Stimulated activated CD4-positive, alpha-beta T cell treated with anti-CD3 and anti-CD28 coated beads, Interleukin-4, amount 100 ng/mL, for 48 hours (primary cell): Measurements from ENCODE around the gene MAPKAP1.

Experiments
- DNase-seq, 2 donors: peaks; one replicate each; pipeline ENCODE4 v3.0.0-alpha.2; 2020; ENCODE audit warnings: low read depth in 2 of 2

MAPKAP1 gene

DNA sequence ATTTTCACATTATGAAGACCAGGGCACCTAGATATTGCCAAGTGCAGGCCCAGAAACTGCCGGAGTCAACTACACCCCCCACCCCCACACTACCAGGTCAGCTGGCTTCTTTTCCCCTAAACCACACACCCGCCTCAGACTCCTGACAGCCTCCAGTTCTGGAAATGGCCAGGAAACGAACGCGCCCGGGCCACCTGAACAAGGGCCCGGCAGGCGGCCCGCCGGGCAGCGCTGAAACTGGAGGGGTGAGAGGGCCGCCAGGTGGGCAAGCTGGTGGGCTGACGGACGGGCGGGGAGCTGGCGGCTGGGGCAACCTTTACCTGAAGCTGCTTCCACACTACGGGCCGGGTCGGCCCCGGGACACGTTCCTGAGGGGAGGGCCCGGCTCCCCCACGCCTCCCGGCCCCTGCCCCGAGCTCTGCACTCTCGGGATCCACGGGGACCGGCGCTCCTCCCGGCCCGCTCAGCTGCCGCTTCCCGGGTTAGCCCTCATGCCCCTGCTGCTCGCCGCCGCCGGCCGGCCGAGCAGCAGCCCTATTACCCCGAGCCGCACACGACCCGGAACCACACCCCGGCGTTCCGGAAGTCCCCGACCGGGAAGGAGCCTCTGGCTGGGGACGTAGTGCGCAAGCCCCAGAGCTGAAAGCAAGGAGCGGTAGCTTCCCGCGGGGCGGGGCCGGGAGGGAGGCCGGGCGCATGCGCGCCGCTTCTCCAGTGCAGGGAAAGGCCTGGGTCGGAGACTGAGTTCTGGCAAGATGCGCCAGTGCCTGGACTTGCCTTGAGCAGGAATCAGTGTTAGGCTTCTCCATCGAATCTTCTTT, at the start of gene MAPKAP1:
MAPKAP1 (minus strand) TSS at position 558 of the 821 bp plus-strand sequence. CDS start 34,634 bp downstream, outside the sequence.
- DNase-seq, result peak; percentile 92 to 94

DNA sequence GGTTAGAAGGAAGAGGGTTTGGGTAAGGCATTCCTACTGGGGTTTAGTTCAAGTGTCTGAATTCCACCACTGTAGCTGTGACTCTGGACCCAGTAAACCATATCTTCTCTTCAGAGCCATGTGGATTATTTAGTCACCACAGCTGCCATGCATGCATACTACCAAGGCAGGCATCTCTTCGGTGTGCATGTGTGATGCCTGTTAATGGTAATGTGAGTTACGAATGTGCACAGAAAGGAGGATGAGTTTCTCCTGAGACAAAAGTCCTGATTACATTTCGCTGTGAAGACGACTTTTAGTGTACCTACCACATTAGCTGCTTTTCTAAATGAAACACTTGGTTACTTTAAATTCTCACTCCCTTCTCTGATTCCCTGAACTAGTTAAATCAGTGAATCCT, 49.5 kb upstream of the MAPKAP1 start:
- DNase-seq, result no peak

DNA sequence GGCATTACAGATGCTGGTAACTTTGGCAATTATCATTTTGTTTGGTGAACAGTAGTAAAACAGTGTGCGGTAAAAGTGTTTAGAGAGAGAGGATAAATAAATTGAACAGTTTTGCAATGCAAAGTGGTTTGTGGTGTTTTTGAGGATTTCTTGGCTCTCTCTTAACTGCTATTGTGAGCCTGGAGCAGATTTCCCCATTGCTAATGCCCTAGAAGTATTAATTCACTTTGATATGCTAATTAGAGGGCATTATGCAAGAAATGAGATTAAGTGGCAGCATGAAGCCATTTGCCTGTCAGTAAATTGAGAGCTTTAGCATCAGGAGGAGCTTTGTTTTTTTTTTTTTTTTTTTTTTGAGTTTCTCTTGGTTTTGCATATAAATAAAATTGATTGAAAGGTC, 48.3 kb upstream of the MAPKAP1 start:
- DNase-seq, result no peak

DNA sequence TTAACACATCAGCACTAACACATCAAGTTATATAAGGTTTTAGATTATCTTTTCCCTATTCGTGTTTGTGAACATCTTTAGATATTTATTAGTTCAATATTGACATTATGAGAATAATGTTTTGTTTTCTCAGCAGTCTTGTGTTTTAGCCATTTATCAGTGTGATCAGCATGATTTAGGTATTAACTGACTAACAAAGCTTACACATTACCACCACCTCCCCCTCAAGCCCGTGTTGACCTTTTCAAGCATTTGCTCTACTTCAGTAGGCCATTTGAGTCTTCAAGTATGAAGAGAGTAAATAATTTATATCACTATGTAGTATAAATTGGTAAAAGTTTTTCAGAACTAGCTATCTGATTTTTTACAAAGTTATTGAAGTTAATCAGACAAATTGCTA, 47.1 kb upstream of the MAPKAP1 start:
- no peak for DNase-seq

DNA sequence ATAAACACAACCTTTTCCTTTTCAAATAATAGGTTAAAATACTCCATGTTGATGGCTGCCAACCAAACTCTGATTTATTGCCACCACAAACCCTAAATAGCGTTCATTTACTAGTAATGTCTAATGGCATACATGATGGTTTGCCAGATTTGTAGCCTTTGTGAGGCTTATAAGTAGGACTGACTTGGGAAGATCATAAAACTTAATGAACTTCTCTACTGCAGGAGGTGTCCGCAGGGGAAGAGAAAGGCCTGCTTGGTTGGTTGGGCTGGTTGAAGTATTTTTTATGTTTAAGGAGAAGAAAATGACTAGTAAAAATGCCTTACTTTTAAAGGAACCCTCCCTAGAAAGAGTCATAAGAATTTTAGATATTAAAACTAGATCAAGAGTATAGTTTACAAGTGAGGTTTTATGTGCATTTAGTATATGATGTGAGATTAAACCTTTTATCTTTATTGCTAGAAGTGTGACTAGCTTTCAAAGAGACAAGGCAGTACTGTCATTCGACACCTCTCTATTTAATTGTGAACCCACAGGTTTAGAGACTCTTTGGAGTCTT, 45.1 kb upstream of the MAPKAP1 start:
- no peak for DNase-seq

DNA sequence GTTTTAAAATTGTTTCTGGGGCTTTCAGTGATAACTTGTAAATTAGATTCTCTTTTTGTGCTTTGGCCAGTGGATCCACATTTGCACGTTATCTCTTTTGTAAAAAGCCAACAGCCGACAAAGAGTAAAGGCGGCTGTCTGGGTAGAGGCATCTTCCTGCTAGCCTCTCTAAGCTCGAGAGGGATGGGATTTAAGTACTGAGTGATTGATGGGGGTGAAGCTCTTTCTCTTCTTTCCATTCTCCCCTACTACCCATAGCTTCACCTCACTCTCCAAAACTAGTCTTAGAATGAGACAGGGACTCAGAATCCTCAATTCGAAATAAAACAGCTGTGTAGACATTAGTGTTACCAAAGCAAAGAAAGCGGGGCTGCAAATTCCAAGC, 43.6 kb upstream of the MAPKAP1 start:
- no peak for DNase-seq

DNA sequence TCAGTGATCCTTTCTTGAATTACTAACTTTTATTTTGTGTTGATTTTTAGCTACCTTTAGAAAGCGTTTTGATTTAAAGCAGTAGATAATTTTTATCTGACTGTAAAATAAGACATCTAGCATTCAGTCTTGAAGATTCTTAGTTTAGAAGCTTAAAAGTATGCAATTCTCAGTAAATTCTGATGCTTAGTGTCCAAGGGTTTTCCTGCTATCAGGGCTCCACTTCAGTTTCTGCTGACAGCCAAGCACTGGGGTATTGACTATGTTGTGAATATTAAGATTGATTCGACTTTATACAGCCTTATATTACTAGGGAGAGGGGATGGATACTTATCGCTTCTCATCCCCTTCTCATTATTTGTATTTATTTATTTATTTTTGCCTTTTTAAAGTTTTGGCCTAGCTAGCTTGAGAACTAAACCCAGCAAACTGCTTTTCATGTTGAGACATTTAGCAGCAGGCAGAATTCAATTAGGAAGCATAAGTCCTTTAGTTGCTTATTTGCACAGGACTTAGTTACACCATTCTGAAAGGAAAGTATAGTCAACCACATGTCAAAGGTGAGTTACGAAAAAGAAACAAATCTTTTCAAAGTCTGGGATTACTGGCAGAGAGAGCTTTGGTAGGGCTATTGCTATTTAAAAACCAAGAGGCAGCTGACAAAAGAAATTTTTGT, 43.1 kb upstream of the MAPKAP1 start:
- DNase-seq, result no peak

DNA sequence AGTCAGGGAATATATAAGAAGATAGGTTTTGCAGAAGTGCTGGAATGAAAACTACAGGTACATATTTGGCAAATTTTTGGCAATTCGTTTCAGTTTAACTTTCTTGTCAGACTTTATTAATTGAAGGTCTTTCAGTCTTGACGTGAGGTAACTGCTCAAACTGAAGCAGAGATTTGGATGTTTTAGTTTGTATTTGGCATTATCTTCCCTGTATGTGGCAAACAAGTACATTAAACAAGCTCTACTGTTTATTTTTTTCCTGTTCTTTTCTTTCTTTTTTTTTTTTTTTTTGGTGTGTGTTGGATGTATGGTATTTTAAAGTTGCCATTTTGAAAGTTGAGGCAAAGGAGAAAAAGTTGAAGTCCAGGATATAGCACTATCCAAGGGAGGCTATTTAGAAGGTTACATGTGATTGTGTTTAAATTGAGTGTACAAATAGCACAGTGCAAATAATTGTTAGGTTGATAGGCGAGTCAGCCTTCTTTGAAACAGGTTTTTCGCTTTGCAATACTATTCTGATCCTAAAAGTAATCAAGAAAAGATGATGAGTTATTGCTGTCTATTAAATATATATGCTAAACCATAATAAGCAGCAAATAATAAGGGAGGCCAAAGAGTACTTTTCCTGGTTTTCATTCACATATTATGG, 42.4 kb upstream of the MAPKAP1 start:
- DNase-seq, result no peak

DNA sequence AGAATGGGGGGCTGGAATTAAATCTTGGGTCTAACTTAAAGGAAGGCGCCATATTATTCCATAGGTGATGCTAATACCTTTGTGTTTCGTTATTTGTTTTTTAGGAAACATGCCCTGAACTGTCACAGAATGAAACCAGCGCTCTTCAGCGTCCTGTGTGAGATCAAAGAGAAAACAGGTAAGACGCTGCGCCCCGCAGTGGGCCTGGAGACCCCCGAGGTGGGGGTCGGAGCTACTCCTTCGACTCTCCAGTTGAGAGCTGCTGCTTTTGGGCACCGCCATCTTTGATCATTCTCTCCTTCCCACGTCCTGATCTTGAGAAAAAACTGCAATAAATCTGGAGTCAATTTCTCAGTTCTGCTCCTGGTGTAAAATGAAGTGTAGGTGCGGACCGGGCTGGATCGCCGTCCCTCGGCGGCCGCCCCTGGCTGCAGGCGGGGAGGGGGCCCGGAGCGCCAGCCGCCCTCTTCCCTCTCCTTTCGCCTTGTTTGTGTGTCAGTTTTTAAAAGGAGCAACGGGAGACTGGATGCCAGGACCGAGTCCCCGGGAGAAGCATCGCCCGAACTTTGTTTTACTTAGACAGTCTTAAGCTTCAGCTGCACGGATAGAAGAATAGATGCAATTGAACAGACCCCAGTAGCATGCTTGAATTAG, 41.6 kb upstream of the MAPKAP1 start:
- DNase-seq, result no peak

DNA sequence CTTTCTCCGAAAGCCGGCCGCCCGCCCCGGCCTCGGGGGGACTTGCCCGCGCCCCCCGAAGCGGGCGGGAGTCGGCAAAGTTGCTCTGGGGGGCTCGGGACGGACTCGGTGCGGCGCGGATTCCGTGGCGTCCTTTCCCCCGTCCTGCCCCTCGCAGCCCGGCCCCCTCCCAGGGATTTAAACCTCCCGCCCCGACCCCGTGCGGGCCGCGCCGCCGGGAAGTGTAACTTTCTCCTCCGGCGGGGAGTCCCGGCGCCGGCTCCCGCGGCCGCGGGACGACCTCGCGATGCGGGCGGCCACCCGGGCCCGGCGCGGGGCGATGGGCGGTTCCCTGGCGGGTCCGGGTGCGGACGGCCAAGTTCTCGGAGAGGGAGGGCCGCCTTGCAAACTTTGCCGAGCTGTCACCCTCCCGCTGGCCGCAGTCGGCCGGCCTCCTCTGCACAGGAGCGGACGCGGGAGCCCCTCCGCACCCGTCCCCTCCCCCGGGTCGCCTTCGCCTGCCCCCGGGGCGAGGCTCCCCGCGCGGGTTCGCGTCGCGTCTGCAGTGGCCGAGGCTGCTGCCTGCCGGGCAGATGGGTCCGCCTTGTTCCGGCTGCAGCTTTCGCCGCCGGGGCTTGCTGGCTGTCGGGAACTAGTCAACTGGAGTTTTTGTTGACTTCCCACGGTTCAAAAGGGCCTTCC, 40.9 kb upstream of the MAPKAP1 start:
- DNase-seq, result no peak

DNA sequence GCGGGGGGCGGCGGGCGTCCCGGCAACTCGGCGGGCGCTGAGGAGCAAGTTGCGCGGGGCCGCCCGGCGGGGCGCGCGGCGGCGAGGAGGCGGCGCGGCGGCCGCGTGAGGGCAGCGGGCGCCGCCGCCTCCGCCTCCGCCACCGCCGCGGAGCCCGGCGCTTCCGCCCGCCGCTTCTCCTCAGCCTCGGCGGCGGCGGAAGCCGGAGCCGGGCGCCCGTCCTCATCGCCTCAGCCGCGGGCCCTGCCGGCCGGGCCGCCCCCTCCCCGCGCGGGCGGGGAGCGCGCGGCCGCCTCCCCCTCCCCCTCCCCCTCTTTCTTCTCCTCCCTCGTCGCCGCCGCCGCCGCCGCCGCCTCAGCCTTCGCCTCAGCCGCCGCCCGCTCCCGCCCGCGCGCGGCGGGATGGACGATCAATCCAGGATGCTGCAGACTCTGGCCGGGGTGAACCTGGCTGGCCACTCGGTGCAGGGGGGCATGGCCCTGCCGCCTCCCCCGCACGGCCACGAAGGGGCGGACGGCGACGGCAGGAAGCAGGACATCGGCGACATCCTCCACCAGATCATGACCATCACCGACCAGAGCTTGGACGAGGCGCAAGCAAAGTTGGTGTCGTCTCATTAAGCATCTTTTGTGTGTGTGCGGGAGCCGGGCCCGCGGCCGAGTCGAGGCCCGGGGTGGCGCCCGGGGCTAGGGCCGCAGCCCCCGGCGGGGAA, 40.2 kb upstream of the MAPKAP1 start, which contains the start of gene PBX3:
PBX3 (plus strand) TSS at position 321 of the 712 bp plus-strand sequence.
- DNase-seq, result peak; percentile 26 to 34

DNA sequence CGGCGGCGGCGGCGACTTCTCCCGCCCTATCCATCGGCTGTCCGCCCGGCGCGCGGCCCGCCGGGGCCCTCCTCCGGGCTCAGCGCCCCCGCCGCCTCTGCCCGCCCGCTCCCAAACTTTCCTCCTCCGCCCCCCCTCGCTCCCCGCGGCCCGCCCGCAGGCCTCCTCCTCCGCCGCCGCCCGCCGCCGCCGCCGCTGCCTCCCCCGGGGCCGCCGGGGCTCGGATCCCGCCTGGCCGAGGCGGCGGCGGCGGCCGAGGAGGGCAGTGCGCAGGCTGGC, 39.7 kb upstream of the MAPKAP1 start:
- no peak for DNase-seq

DNA sequence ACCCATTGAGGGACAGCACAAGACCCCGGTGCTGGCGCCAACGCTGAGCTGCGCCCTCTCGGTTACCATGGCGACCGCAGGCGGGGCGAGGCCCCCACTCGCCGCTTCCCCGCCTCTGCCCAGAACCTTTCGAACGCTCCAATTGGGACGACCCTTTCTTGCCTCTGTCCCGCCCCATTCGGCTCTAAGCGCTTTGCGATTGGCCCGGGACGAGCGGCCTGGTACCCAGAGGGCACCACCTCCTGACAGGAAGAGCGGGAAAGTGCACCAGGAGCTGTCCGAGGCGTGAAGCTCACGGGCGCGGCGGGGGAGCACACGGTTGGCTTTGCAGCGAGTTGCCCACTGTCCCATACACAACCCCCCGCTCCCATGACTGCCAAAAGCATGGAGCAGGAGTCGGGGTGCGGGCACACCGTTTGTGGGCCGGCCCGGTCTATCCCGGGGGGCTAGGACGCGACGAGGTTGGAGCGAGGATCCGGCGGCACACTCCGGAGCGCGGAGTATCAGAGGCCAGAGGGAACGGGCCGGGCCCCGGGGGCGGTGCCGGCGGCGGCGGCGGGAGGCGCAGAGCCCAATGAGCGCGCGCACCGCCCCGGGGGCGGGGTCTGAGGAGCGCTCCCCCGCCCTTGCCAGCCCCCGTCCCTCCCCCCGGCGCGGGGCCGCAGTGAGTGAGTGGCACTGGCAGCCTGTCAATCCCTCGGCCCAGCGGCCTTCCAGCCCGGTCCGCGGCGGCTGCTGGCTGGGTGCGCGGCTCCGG, 39.2 kb upstream of the MAPKAP1 start:
- peak; percentile 91 for DNase-seq

DNA sequence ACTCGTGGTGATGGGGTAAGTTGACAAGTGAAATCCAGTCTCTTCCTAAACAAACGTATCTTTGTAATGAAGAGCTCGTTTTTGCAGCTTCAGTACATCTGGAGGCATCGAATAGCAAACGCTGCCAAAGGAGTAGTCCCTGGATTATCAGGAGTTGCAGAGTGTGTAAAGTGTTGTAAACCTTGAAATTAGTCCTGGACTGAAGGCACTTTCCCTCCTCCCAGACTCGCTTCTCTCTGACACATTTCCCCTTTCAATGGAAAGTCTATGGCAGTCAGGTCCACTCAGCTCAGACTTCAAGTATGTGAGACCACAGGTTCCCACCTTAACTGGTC, 38.6 kb upstream of the MAPKAP1 start:
- no peak for DNase-seq

DNA sequence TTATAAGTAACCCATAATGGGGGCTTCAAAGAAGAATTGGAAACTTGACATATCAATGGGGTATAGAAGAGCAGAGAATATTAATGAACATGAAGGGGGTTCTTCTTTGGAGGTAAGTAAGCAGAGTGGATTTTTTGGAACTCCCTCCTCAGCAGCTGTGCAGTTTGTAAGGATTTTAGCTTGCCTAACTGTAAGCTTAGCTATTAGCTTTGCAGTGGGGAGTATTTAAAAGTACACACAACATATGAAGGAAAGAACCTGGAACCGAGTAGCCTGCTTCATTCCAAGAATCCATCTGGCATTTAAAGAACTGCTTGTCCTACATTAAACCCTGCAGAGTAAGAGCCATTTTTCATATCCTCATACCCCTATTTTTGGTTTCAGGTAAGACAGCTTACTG, 38.0 kb upstream of the MAPKAP1 start:
- no peak for DNase-seq

DNA sequence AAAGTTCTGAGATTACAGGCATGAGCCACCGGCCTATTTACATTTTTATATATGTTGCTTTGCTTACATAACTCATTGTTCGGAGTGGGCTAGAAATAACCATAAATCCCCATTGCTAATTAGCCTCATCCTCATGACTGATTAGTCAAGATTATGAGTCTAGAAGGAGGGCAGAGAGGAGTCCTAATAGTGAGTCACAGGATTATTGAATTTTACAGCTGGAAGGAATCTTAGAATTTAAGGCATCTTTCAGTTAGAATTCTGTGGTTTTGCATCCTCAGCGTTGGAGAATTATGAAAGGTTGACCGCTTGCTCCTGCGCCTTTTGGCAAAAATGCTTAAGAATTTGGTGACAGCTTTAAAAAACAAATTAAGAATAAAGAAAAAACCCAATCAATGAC, 37.6 kb upstream of the MAPKAP1 start:
- DNase-seq, result no peak

DNA sequence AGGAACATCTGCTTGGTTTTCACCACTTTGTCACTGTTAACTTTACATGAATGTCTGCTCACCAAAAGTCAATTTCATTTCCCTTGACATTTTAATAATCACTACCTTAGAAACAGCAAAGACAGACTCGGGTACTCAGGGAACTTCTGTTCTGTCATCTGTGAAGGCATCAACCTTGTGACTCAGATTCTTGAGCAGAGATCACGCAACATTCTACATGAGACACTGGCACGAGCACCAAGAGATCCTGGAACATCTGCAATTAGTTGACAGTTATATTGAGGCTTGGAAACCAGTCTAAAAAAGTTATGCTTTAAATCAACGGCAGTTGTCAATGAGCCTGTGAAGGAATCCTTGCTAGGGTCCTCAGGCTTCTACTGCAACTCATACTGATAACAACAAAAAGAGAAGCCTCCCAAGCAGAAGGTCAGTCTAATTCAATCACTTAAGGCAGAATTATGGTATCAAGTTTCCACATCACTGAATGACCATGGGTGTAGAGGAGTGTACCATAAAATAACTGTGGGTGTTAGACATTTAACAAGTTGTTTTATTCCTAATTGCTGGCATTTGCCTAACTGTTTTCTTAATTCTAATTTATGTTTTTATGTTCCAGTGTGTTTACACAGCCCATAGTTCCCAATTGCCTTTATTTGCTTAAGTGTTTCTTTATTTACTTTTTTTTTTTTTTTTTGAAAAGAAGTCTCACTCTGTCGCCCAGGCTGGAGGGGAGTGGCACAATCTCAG, 36.8 kb upstream of the MAPKAP1 start:
- DNase-seq, result no peak

DNA sequence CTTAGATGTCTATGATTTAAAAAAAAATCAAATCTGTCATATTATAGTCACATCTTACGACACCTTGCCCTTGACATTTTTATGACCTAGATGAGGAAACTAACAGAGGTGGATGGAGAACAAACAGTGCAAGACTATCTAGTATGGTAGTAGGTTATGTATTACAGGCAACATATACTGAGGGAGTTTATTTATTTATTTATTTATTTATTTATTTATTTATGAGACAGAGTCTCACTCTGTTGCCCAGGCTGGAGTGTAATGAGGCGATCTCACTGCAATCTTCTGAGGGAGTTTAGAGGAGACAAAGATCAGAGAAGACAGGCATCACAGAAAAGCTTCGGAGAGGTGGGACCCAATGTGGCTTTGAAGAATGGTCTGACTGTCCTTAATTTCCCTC, 35.6 kb upstream of the MAPKAP1 start:
- DNase-seq, result no peak

DNA sequence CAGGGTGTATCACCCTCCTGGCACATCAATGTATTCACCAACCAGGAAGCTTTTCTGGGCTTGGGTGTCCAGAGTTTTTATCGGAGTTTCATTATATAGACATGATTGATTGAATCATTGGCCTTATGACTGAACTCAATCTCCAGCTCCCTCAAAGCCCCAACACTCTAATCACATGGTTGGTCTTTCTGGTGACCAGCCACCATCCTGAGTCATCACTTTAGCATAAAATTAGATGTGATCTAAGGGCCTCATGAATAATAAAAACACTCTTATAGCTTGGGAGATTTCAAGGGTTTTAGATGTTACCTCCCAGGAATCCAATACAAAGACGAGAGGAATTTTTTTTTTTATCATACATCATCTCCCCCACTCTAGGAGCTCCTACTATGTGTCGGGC, 32.4 kb upstream of the MAPKAP1 start:
- no peak for DNase-seq

DNA sequence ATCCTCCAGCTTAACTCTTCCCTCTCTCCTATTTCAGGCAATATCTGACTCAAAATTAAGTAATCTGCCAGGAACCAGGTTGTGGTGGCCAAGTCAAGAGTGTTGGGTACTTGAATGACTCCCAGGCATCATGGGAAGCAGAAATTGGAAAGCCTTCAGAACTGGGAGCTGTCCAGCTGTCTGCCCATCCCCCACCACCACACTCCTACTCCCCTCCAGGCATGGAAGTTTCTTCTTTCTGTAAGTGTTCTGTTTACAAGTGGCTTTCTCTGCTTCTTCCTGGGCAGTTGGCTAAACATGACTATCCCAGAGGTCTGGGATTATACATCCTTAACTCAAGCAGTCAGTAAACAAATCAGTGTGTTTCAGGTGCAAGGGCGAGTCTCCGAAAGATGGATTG, 25.6 kb upstream of the MAPKAP1 start:
- DNase-seq, result no peak
